HFFc6 (cell line): ENCODE results near the gene HECTD1. TPM values are rescaled to one million over a fixed set of nuclear protein-coding genes. Genes with fewer than 3 reads are reported as not detected.
"Not testable (repeated sequence)": the region's sequence is repeated elsewhere in the genome, so short reads cannot be mapped to it uniquely, and the experiment has no call there.

Source experiments
- DNase-seq: peaks from one replicate; pipeline ENCODE4 v3.0.0-alpha.2; 2018
- H3K27ac Mint-ChIP-seq: 2 replicates; pipeline ENCODE4 v1.8.0; 2020; ENCODE audit warnings: mild to moderate bottlenecking, mixed read lengths
- H3K27me3 Mint-ChIP-seq: 2 replicates; pipeline ENCODE4 v1.8.0; 2021; ENCODE audit warnings: mild to moderate bottlenecking, moderate library complexity, mixed read lengths; ENCODE audit not compliant: insufficient read depth
- H3K36me3 Mint-ChIP-seq: 2 replicates; pipeline ENCODE4 v1.8.0; 2021; ENCODE audit warnings: low read depth, mixed read lengths
- H3K4me1 Mint-ChIP-seq: 2 replicates; pipeline ENCODE4 v1.8.0; 2020; ENCODE audit warnings: low read depth, mixed read lengths
- H3K4me3 Mint-ChIP-seq: 2 replicates; pipeline ENCODE4 v1.8.0; 2020; ENCODE audit warnings: mild to moderate bottlenecking, moderate library complexity, mixed read lengths
- H3K9me3 Mint-ChIP-seq: 2 replicates; pipeline ENCODE4 v1.8.0; 2020; ENCODE audit warnings: mild to moderate bottlenecking, mixed read lengths
- CTCF ChIP-seq: fragments of 200-600 bp; sonication (generic); IDR thresholded peaks from 2 replicates; pipeline ENCODE4 v1.5.0; 2021; ENCODE audit warnings: antibody characterized with exemption, mild to moderate bottlenecking
- total RNA-seq, 6 experiments: library from RNA; stranded (reverse); fragmentation: NEBNext Ultra II Directional; extraction: Animal tissue kit (Norgen Biotek cat#: 25700); gene quantifications; 2 replicates in 1 of 6; 3 replicates in 5 of 6; pipeline ENCODE4 v1.2.3, GENCODE V29; 2021

Gene HECTD1
- total RNA-seq, 6 experiments from 2014 or later = 125 to 153 (median 145) TPM

- Mint-ChIP-seq H3K4me1 (peaks cover 27% of the 10 kb centered on the region), H3K27me3 (peaks cover 5% of the 10 kb centered on the region), H3K4me3 (no peak overlapping the region), H3K27ac (peak overlapping the region; percentile 36; the same call in 1 of the 2 replicates), H3K36me3 (peaks cover 5% of the 10 kb centered on the region; the same call in 1 of the 2 replicates), H3K9me3 (no peaks in the 10 kb centered on the region)
- no peak for TF ChIP-seq CTCF
- no peak for DNase-seq
Measured at GRCh38 chr14:31092160-31092708, 115.4 kb downstream of the HECTD1 start.

GRCh38 chr14:31090883-31091764 lies 116.5 kb downstream of the HECTD1 start:
- Mint-ChIP-seq H3K9me3 (no peaks in the 10 kb centered on the region), H3K4me3 (0 out of 2 replicates have a peak overlapping the region, but pooled peaks have one; percentile 27), H3K36me3 (no peaks in the 10 kb centered on the region), H3K4me1 (peaks cover 22% of the 10 kb centered on the region), H3K27me3 (peaks cover 5% of the 10 kb centered on the region), H3K27ac (peak overlapping the region; percentile 96)
- no peak for TF ChIP-seq CTCF
- peak; percentile 90 for DNase-seq

- H3K36me3 Mint-ChIP-seq, H3K27ac Mint-ChIP-seq, H3K27me3 Mint-ChIP-seq, H3K9me3 Mint-ChIP-seq, DNase-seq, H3K4me3 Mint-ChIP-seq: not testable (repeated sequence)
- peaks cover 13% of the 10 kb centered on the region for H3K4me1 Mint-ChIP-seq
Measured at GRCh38 chr14:31086466-31086865, 121.1 kb downstream of the HECTD1 start.

- Mint-ChIP-seq H3K27me3 (0 out of 2 replicates have a peak, but pooled peaks cover 2% of the 10 kb centered on the region), H3K27ac (no peak overlapping the region), H3K36me3 (no peaks in the 10 kb centered on the region), H3K9me3 (no peaks in the 10 kb centered on the region), H3K4me3 (no peak overlapping the region), H3K4me1 (peaks cover 6% of the 10 kb centered on the region)
- no peak for DNase-seq
- TF ChIP-seq CTCF = no peak
Measured at GRCh38 chr14:31085027-31085426, 122.6 kb downstream of the HECTD1 start.

- TF ChIP-seq CTCF = no peak
- Mint-ChIP-seq H3K9me3 (no peaks in the 10 kb centered on the region), H3K4me3 (no peak overlapping the region), H3K27ac (no peak overlapping the region), H3K27me3 (0 out of 2 replicates have a peak, but pooled peaks cover under 1% of the 10 kb centered on the region), H3K4me1 (peaks cover 9% of the 10 kb centered on the region), H3K36me3 (no peaks in the 10 kb centered on the region)
- no peak for DNase-seq
Measured at GRCh38 chr14:31084385-31084784, 123.2 kb downstream of the HECTD1 start.

GRCh38 chr14:31083781-31084180 lies 123.8 kb downstream of the HECTD1 start:
- no peaks in the 10 kb centered on the region for H3K36me3 Mint-ChIP-seq
- peaks cover 15% of the 10 kb centered on the region for H3K4me1 Mint-ChIP-seq
- H3K9me3 Mint-ChIP-seq = no peaks in the 10 kb centered on the region
- no peak overlapping the region for H3K27ac Mint-ChIP-seq
- no peak overlapping the region for H3K4me3 Mint-ChIP-seq
- H3K27me3 Mint-ChIP-seq = no peaks in the 10 kb centered on the region
- no peak for TF ChIP-seq CTCF
- no peak for DNase-seq
